K562 (cell line): ENCODE measurements around the gene HOXB6. TPM values are rescaled to one million over a fixed set of nuclear protein-coding genes. Genes with fewer than 3 reads are reported as not detected.
A peak's percentile ranks its signal among the peaks of the same experiment; 100 is the strongest.

Experiments used
- CREM ChIP-seq: IDR thresholded peaks from 2 replicates; pipeline ENCODE4 v1.6.1; 2014; ENCODE audit warnings: antibody characterized with exemption, low read depth
- GTF2A2 ChIP-seq: IDR thresholded peaks from 2 replicates; pipeline ENCODE4 v1.6.1; 2016; ENCODE audit warnings: mild to moderate bottlenecking, missing genetic modification characterization, missing compliant biosample characterization
- HNRNPUL1 ChIP-seq: fragments of 200-400 bp; formaldehyde crosslinking; IDR thresholded peaks from 2 replicates; pipeline ENCODE4 v1.6.1; 2017; ENCODE audit warnings: low read length
- HOMEZ ChIP-seq: fragments of 250-450 bp; sonication (Bioruptor Pico); IDR thresholded peaks from 2 replicates; pipeline ENCODE4 v1.4.0; 2020; ENCODE audit warnings: mild to moderate bottlenecking, moderate library complexity
- PRDM10 ChIP-seq: fragments of 450-650 bp; IDR thresholded peaks from 2 replicates; pipeline ENCODE4 v1.6.1; 2018; ENCODE audit not compliant: partially characterized antibody
- SREBF2 ChIP-seq: sonication (generic); formaldehyde crosslinking; IDR thresholded peaks from 2 replicates; pipeline ENCODE4 v1.4.0; 2020; ENCODE audit warnings: mild to moderate bottlenecking, missing genetic modification reagents
- TAF1 ChIP-seq: IDR thresholded peaks from 2 replicates; pipeline ENCODE4 v1.6.1; 2011; ENCODE audit warnings: mild to moderate bottlenecking, low read length, moderate library complexity; ENCODE audit not compliant: insufficient read depth, control insufficient read depth, severe bottlenecking; ENCODE audit errors: extremely low read depth
- VEZF1 ChIP-seq: fragments of 200-800 bp; sonication (Bioruptor generic); IDR thresholded peaks from 2 replicates; pipeline ENCODE4 v1.6.1; 2017; ENCODE audit warnings: missing genetic modification characterization, missing compliant biosample characterization
- ZNF253 ChIP-seq: fragments of 250-450 bp; sonication (Bioruptor Pico); conservative IDR thresholded peaks from 2 replicates; pipeline ENCODE4 v1.6.1; 2021; ENCODE audit warnings: mild to moderate bottlenecking
- ZNF778 ChIP-seq: fragments of 450-650 bp; formaldehyde crosslinking; IDR thresholded peaks from 2 replicates; pipeline ENCODE4 v1.4.0; 2020; ENCODE audit warnings: mild to moderate bottlenecking, moderate library complexity
- polyA plus RNA-seq, 8 experiments: library from polyadenylated mRNA; depleted of rRNA in 4 of 8; stranded (reverse) in 5 of 8; unstranded in 3 of 8; fragments of >200 nt; fragmentation: Nextera tagmentation in 2 of 8; fragmentation: Illumina TruSeq in 1 of 8; extraction: Ambion mirVana in 2 of 8; extraction: Trizol in 1 of 8; gene quantifications; 2 replicates each; pipeline versions ENCODE4 v1.2.1 to v1.2.3, GENCODE V29; 2011 to 2014; ENCODE audit warnings: inconsistent platforms in 1 of 8, missing spikeins in 1 of 8
- total RNA-seq, 7 experiments: library from RNA; depleted of rRNA in 6 of 7; stranded (reverse); fragments of >200 nt in 6 of 7; fragmentation: Illumina TruSeq in 2 of 7; extraction: Trizol in 2 of 7; gene quantifications; 2 replicates each; pipeline versions ENCODE4 v1.2.1 to v1.2.3, GENCODE V29; 2011 to 2021; ENCODE audit warnings: low replicate concordance in 1 of 7
- TF ChIP-seq, protein P1 (sequence below): IDR thresholded peaks from 2 replicates; pipeline ENCODE4 v1.6.1; 2011; ENCODE audit not compliant: insufficient read length; ENCODE audit errors: extremely low read depth
- TF ChIP-seq, protein P2 (sequence below): fragments of 450-650 bp; formaldehyde crosslinking; IDR thresholded peaks from 2 replicates; pipeline ENCODE4 v1.4.0; 2022; ENCODE audit warnings: missing genetic modification characterization
- TF ChIP-seq, protein P3 (sequence below): fragments of 250-450 bp; sonication (Bioruptor Pico); IDR thresholded peaks from 2 replicates; pipeline ENCODE4 v1.9.0; 2021; ENCODE audit warnings: mild to moderate bottlenecking
- TF ChIP-seq, protein P4 (sequence below): sonication (generic); formaldehyde crosslinking; IDR thresholded peaks from 2 replicates; pipeline ENCODE4 v1.8.0; 2022; ENCODE audit warnings: mild to moderate bottlenecking, missing genetic modification reagents, borderline replicate concordance

The HOXB6 gene
- total and polyA plus RNA-seq, 9 of the 15 experiments (the other 6 are each of a cell fraction or from before 2014, with no cell fraction given), result 1.2 to 14.8 (median 4.9) TPM

DNA sequence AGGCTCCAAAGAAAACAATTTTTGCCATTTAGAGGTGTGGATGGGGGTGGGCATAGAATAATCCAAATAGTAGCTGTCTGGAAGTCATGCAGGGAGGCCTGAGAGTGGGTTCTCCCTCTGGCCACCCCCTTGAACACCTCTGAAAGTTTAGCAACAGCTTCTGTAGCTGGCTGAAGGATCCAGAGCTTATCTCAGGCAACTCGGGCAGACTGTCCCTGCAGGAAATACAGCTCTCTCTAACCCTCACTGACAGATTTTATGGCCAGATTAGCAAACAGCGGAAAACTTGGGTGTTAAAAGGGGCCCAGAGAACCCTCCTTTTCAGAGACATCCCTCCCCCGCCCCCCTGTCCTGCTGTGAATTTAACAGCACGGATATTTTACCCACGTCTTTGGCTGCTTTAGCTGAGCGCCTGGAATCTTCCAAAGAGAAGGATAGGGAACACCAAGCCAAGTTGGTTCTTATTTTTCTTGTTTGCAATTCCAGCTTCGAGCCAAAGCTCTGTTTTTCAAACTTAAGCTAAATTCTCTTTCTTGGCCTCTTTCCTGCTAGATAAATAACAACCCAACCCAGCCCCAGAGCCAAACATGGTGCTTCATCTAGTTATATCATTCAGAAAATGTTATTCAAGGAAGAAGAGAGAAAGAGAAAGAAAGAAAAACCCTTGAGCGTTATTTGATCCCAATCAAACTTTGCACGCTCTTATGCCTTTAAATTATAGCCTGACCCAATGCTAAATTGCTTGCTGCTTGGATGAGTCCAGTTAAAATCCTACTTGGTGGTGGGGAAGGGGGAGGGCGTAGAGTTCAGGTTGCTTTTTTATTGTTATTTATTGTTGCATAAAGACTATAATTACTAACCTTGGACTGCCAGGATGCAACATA lies 57.6 kb downstream of the HOXB6 start (continued):
- TF ChIP-seq VEZF1 (CRISPR knock-in tag), result peak; percentile 87
- TF ChIP-seq GTF2A2 (tag), result no peak
- TF ChIP-seq CREM, result peak; percentile 64
- TF ChIP-seq ZNF778 (CRISPR knock-in tag), result no peak
- TF ChIP-seq, protein P1, sequence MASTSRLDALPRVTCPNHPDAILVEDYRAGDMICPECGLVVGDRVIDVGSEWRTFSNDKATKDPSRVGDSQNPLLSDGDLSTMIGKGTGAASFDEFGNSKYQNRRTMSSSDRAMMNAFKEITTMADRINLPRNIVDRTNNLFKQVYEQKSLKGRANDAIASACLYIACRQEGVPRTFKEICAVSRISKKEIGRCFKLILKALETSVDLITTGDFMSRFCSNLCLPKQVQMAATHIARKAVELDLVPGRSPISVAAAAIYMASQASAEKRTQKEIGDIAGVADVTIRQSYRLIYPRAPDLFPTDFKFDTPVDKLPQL, result peak; percentile 12
- no peak for TF ChIP-seq ZNF253 (CRISPR knock-in tag)
- TF ChIP-seq, protein P2, sequence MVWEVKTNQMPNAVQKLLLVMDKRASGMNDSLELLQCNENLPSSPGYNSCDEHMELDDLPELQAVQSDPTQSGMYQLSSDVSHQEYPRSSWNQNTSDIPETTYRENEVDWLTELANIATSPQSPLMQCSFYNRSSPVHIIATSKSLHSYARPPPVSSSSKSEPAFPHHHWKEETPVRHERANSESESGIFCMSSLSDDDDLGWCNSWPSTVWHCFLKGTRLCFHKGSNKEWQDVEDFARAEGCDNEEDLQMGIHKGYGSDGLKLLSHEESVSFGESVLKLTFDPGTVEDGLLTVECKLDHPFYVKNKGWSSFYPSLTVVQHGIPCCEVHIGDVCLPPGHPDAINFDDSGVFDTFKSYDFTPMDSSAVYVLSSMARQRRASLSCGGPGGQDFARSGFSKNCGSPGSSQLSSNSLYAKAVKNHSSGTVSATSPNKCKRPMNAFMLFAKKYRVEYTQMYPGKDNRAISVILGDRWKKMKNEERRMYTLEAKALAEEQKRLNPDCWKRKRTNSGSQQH (CRISPR knock-in tag), result no peak
- TF ChIP-seq TAF1, result peak; percentile 83
- no peak for TF ChIP-seq HOMEZ (CRISPR knock-in tag)
- TF ChIP-seq PRDM10, result peak; percentile 87
- TF ChIP-seq, protein P3, sequence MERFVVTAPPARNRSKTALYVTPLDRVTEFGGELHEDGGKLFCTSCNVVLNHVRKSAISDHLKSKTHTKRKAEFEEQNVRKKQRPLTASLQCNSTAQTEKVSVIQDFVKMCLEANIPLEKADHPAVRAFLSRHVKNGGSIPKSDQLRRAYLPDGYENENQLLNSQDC, result no peak
- TF ChIP-seq, protein P4, sequence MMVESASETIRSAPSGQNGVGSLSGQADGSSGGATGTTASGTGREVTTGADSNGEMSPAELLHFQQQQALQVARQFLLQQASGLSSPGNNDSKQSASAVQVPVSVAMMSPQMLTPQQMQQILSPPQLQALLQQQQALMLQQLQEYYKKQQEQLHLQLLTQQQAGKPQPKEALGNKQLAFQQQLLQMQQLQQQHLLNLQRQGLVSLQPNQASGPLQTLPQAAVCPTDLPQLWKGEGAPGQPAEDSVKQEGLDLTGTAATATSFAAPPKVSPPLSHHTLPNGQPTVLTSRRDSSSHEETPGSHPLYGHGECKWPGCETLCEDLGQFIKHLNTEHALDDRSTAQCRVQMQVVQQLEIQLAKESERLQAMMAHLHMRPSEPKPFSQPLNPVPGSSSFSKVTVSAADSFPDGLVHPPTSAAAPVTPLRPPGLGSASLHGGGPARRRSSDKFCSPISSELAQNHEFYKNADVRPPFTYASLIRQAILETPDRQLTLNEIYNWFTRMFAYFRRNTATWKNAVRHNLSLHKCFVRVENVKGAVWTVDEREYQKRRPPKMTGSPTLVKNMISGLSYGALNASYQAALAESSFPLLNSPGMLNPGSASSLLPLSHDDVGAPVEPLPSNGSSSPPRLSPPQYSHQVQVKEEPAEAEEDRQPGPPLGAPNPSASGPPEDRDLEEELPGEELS (CRISPR knock-in tag), result no peak
- no peak for TF ChIP-seq HNRNPUL1
- TF ChIP-seq SREBF2 (CRISPR knock-in tag), result no peak
